ENCODE data around the gene CDO1.
"Not testable (repeated sequence)": the region's sequence is repeated elsewhere in the genome, so short reads cannot be mapped to it uniquely, and the experiment has no call there.

Gene CDO1

DNA sequence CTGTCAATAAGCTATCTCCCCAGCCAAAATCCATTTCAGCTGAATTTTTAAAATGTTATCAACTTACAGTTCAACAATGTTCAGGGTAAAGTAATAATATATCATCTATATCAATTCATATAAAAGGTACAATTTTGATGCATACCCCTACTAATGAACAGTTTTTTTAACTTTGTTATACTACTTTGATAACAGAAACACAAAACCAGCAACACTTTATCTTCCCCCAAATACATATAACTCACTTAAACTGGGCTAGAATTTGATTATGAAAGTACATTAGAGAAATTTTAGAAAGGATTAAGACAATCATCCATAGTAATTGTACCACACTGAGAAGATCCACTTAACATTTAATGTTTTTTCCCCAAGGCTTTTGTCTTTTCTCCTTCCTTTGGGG lies 5.1 kb downstream of the CDO1 start:
- no peak for ATAC-seq

DNA sequence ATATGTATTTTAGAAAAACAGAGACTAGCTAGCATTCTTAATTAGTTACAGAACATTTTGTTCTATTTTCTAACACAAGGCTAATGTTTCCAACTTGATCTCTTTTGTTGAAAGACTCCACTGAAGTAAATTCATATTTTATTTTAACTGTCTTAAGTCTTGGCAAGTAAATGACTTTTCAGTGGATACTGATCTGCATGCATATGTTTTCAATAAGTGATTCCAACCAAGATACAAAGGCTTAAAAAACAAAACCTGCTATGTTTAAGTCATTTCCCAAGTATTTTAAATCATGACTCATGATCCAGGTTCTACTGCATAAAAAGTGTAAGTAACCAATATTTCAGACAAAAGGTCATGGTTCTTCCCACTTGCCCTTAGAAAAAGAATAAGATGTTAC lies 5.7 kb downstream of the CDO1 start:
- no peaks in the 10 kb centered on the region for H3K9me3 Mint-ChIP-seq
- no peak overlapping the region for H3K4me3 Mint-ChIP-seq
- DNase-seq (ENCODE audit: low spot score in 2 of 2) (no peak), ATAC-seq (no peak)
- peaks cover 17% of the 10 kb centered on the region for H3K4me1 Mint-ChIP-seq
- no peaks in the 10 kb centered on the region for H3K36me3 Mint-ChIP-seq
- no peak overlapping the region for H3K27ac Mint-ChIP-seq

More for the DNA sequence above, 5.1 kb downstream of the CDO1 start:
- H3K4me3 Mint-ChIP-seq, result no peak overlapping the region
- DNase-seq (ENCODE audit: low spot score in 2 of 2), result no peak
- H3K36me3 Mint-ChIP-seq, result no peaks in the 10 kb centered on the region
- H3K9me3 Mint-ChIP-seq, result no peaks in the 10 kb centered on the region
- H3K27ac Mint-ChIP-seq, result no peak overlapping the region
- peaks cover 21% of the 10 kb centered on the region for H3K4me1 Mint-ChIP-seq

DNA sequence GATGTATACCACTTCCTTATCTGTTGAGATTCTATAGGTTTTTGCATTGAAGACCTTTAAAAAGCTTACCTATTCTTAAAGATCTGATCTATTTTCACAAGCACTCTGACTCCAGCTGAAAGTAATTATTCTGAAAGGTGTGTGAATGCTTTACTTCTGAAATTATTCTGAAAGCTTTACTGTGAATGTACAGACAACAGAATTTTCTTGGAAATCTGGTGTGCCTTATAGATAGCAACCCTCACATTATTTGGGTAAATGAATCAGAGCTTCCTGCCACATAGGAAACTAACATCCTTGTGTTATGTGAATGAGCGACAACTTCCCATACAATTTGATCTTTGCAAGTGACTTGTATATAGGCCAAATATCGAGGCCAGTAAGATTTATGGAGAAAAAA lies 6.5 kb downstream of the CDO1 start:
- Mint-ChIP-seq H3K4me1 (peaks cover 9% of the 10 kb centered on the region), H3K36me3 (no peaks in the 10 kb centered on the region), H3K27ac (no peak overlapping the region), H3K4me3 (no peak overlapping the region), H3K9me3 (no peaks in the 10 kb centered on the region)
- peak; percentile 61 for ATAC-seq
- DNase-seq (ENCODE audit: low spot score in 2 of 2), result no peak

DNA sequence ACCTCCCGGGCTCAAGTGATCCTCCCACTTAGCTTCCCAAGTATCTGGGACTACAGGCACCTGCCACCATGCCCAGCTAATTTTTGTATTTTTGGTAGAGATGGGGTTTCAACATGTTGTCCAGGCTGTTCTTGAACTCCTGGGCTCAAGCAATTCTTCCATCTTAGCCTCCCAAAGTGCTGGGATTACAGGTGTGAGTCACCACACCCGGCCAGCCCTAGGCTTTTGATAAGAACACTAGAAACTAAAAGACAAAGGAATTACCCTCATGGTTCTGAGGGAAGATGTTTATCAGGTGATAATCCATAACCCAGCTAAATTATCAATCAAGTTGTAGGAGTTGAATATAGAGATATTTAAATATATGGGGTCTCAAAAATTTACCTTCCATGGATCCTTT lies 8.4 kb downstream of the CDO1 start:
- ATAC-seq; H3K36me3 Mint-ChIP-seq; H3K4me3 Mint-ChIP-seq; H3K9me3 Mint-ChIP-seq; DNase-seq (ENCODE audit: low spot score in 2 of 2); H3K4me1 Mint-ChIP-seq; H3K27ac Mint-ChIP-seq: not testable (repeated sequence)

DNA sequence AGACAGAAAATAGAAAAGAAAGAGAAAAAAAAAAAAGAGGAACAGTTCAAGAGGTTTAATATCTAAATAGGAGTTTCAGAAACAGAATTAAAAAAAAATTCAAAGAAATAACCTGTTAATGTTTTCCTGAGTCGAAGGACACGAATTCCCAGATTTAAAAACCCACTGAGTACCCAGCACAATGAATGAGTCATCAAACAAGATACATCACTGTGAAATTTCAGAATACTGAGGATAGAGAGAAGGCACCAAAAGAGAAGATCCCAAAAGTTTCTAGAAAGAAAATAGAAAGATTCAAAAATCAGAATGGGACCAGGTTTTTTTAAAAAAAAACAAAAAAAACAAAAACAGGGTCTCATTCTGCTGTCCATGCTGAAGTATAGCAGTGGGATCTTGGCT lies 8.8 kb downstream of the CDO1 start:
- ATAC-seq (no peak), DNase-seq (ENCODE audit: low spot score in 2 of 2) (no peak)
- Mint-ChIP-seq H3K4me1 (peaks cover 6% of the 10 kb centered on the region), H3K27ac (no peak overlapping the region), H3K4me3 (no peak overlapping the region), H3K36me3 (no peaks in the 10 kb centered on the region), H3K9me3 (no peaks in the 10 kb centered on the region)

DNA sequence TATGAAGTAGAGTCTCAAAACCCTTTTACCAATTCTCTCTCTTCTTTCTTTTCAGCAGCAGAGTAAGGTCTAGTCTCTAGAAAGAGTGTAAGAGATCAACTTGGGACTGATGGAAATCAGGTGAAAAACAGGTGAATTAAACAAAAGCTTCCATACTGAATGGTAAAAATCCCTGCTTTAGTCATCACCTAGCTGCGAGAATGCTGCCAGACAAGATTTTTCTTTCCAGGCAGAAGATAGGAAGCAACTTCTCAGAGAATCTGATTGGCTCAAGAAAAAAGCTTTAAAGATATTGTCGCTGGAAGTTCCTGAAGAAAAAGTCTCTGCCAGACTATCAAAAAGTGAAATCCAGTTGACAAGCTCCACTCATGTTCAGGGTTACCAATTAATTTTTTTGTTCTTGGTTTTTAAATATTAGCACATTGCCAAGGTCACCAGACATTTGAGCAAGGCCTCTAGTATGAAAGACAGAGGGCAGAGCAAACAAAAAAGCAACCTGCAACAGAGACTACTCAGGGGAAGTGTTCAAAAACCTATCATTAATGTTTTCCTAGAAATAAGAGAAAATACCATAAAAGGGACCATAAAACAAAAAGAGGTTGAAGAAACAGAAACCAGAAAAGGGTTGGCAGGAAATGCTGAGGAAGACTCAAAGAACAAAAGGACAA lies 9.3 kb downstream of the CDO1 start:
- ATAC-seq, result no peak
- Mint-ChIP-seq H3K4me3 (no peak overlapping the region), H3K4me1 (peaks cover 6% of the 10 kb centered on the region), H3K9me3 (no peaks in the 10 kb centered on the region), H3K27ac (no peak overlapping the region), H3K36me3 (no peaks in the 10 kb centered on the region)
- DNase-seq (ENCODE audit: low spot score in 2 of 2), result no peak

DNA sequence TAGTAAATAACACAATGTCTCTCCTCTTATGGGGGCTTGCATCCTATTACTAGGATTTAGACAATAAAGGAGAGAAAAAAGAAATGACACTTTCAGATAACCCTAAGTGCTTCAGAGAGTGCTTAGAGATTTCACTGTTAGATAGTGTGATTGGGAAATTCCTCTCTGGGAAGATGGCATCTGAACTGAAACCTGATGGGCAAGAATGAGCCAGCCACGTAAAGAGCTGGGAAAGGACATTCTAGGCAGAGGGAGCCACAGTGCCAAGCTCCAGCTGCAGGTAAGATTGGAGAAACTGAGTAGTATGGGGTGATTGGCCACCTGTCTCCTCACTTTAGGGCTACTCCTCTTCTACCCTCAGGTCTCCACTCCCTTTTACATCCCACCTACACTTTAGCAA lies 14.5 kb downstream of the CDO1 start:
- no peaks in the 10 kb centered on the region for H3K4me1 Mint-ChIP-seq
- no peak for ATAC-seq
- DNase-seq (ENCODE audit: low spot score in 2 of 2), result no peak
- no peaks in the 10 kb centered on the region for H3K36me3 Mint-ChIP-seq
- no peak overlapping the region for H3K27ac Mint-ChIP-seq
- no peak overlapping the region for H3K4me3 Mint-ChIP-seq
- no peaks in the 10 kb centered on the region for H3K9me3 Mint-ChIP-seq

DNA sequence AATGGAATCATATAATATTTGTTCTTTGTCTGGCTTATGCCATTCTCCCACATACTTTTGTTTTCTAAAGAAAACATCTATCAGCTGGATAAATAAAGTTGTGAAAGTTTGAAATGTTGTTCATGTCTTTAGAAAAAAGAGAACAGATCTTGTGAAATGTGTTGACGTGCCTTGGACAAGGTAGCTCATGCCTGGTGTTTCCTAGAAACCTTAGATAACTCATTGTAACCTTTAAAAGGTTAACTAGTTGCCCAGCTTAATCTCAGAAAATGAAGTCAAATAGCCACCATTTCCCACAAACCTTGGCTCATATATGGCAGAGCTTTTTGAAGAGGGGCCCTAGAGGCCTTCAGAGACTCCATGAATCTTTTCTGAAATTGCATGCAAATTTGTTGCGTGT lies 15.3 kb downstream of the CDO1 start:
- H3K4me1 Mint-ChIP-seq, result no peaks in the 10 kb centered on the region

DNA sequence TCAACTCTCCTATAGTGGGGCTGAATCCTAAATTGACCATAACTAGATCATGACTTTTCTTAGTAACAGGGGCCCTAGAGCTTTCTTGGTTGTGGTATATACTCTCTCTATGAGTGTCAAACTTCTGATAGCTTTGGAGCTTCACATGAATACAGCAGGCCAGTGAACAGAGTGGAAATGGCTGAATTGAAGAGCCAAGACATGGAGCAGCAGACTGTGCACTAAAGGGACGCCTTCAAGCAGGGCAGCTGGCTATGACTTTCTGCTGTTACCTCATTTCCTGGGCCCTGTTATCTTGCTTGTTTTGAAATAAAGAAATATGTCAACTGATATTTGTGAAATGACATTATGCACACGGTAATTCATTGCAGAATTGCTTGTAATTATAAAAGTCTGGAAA lies 16.4 kb downstream of the CDO1 start:
- H3K36me3 Mint-ChIP-seq, result no peaks in the 10 kb centered on the region

More for the DNA sequence above, 15.3 kb downstream of the CDO1 start:
- H3K27ac Mint-ChIP-seq, result no peak overlapping the region
- no peak overlapping the region for H3K4me3 Mint-ChIP-seq
- DNase-seq (ENCODE audit: low spot score in 2 of 2) (no peak), ATAC-seq (no peak)
- H3K9me3 Mint-ChIP-seq, result no peaks in the 10 kb centered on the region
- H3K36me3 Mint-ChIP-seq, result no peaks in the 10 kb centered on the region

DNA sequence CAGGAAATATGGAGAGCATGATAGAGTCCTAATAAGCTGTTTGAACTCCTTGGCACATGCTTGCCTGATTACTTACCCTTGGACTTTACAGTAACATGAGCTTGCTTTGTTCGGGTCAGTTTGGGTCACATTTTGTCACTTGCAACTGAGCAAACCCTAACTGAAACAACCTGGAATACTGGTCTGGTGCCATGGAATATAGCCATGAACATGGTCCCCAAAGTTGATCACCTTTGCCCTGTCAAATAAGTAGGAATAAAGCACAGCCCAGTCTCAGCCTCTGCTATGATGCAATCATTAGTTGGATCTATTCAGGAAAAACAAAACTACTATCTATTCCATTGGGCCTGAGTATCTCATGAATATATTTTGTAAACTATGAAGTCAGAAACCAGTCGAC lies 18.2 kb downstream of the CDO1 start:
- ATAC-seq (no peak), DNase-seq (ENCODE audit: low spot score in 2 of 2) (no peak)
- H3K9me3 Mint-ChIP-seq, result no peaks in the 10 kb centered on the region
- no peak overlapping the region for H3K4me3 Mint-ChIP-seq
- no peak overlapping the region for H3K27ac Mint-ChIP-seq
- H3K4me1 Mint-ChIP-seq, result no peaks in the 10 kb centered on the region
- H3K36me3 Mint-ChIP-seq, result no peaks in the 10 kb centered on the region

More for the DNA sequence above, 16.4 kb downstream of the CDO1 start:
- no peaks in the 10 kb centered on the region for H3K4me1 Mint-ChIP-seq
- DNase-seq (ENCODE audit: low spot score in 2 of 2) (no peak), ATAC-seq (peak; percentile 51)
- no peaks in the 10 kb centered on the region for H3K9me3 Mint-ChIP-seq
- H3K27ac Mint-ChIP-seq, result no peak overlapping the region
- no peak overlapping the region for H3K4me3 Mint-ChIP-seq

DNA sequence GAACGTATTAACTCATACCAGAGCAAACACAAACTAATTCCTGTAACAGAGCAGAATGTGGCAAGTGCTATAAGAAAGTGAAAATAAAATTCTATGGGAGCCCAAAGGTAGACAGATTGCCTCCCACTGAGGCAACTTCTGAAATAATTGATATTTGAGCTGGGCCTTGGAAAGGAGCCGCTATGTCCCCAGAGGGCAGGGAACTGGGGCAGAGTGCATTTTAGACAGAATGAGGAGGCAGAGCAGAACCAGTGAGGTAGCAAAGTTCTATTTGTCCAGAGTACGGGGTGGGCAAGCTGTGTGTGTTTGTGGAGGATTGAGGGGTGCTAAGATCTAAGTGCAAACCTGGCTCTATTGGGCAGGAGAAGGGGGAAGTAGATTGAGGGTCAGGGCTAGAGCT lies 19.8 kb downstream of the CDO1 start:
- ATAC-seq (no peak), DNase-seq (ENCODE audit: low spot score in 2 of 2) (no peak)
- no peak overlapping the region for H3K27ac Mint-ChIP-seq
- H3K36me3 Mint-ChIP-seq, result no peaks in the 10 kb centered on the region
- no peaks in the 10 kb centered on the region for H3K9me3 Mint-ChIP-seq
- no peak overlapping the region for H3K4me3 Mint-ChIP-seq
- no peaks in the 10 kb centered on the region for H3K4me1 Mint-ChIP-seq

DNA sequence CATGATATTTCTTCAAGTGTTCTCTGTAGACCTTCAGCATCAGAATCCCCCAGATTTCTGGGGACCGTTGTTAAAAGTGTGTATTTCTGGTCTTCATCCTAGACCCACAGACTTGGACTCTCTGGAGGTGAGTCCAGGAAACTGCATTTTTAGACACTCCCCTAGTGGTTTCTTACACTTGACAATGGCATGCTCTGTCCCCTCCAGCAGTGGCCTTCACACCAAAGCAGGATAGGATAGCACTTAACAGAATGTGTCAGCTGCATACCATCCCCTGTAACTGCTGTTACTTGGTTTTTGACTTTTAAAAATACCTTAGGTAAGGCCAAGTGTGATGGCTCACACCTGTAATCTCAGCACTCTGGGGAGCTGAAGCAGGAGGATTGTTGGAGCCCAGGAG lies 20.8 kb downstream of the CDO1 start:
- DNase-seq (ENCODE audit: low spot score in 2 of 2), result no peak
- no peak overlapping the region for H3K4me3 Mint-ChIP-seq
- H3K36me3 Mint-ChIP-seq, result no peaks in the 10 kb centered on the region
- ATAC-seq, result no peak
- H3K4me1 Mint-ChIP-seq, result no peaks in the 10 kb centered on the region
- H3K27ac Mint-ChIP-seq, result no peak overlapping the region
- no peaks in the 10 kb centered on the region for H3K9me3 Mint-ChIP-seq

DNA sequence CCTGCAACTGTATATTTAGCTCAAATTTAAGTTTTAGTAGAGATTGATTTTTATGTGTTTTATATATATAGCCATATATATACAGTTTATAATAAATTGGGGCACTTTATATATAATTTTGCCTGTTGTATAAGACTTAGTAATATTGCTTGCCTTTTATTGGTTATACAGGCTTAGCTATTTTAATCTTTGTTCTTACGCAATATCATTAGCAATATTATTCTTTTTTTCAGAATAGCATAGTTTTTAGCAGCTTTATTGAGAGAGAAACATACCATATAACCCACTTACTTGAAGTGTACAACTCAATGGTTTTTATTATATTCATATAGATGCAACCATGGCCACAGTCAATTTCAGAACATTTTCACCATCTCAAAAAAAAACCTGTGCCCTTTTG lies 28.0 kb downstream of the CDO1 start:
- no peaks in the 10 kb centered on the region for H3K4me1 Mint-ChIP-seq
- H3K9me3 Mint-ChIP-seq, result no peaks in the 10 kb centered on the region
- H3K27ac Mint-ChIP-seq, result no peak overlapping the region
- DNase-seq (ENCODE audit: low spot score in 2 of 2) (no peak), ATAC-seq (no peak)
- no peaks in the 10 kb centered on the region for H3K36me3 Mint-ChIP-seq
- H3K4me3 Mint-ChIP-seq, result no peak overlapping the region

DNA sequence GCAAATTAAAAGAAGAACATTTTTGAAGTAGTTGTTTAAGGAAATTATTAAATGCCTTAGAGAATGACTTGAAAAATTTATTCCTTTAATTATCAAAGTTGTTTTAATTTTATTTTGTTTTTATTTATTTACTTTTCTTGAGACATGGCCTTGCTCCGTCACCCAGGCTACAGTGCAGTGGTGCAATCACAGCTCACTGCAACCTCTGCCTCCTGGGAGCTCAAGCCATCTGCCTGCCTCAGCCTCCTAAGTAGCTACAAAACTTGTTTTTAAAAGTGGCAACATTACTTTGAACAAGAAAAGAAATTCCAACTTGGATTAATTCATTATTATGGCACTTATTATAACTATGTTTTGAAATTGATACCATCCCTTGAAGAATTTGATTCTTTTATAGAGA lies 29.0 kb downstream of the CDO1 start:
- ATAC-seq, result no peak
- no peaks in the 10 kb centered on the region for H3K36me3 Mint-ChIP-seq
- H3K4me3 Mint-ChIP-seq, result no peak overlapping the region
- no peak overlapping the region for H3K27ac Mint-ChIP-seq
- no peak for DNase-seq (ENCODE audit: low spot score in 2 of 2)
- H3K9me3 Mint-ChIP-seq, result no peaks in the 10 kb centered on the region
- H3K4me1 Mint-ChIP-seq, result no peaks in the 10 kb centered on the region

DNA sequence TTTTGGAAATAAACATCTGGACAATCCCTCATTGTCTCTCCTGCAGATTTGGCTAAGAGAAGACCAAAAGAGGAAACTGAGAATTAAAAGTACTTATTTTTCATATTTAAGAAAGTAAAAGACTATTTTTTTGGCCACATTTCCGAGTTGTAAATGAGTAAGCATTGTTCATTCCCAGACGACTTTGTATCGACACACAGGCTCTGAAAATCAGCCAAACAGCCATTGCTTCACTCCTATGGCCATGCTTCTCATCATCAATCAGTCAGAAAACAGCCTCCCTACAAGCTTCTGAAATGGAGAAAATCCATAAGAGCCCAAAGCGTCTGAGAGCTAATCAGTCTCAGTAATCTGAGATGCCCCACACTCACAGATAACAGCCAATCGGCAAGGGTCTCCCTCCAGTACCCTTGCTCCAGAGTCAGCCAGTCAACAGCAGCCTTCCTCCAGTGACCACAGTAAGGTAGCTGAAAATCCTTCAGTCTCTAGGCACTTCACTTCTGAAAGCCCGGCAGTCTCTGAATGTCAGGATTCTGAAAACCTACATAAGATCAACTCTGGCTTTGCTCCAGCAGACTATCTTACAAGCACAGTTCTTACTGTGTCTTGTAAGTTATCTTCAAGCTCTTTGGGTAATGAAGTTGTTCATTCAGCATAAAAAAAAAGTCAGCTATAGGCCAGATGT lies 30.9 kb downstream of the CDO1 start:
- ATAC-seq (no peak), DNase-seq (ENCODE audit: low spot score in 2 of 2) (no peak)
- H3K4me1 Mint-ChIP-seq, result no peaks in the 10 kb centered on the region
- H3K9me3 Mint-ChIP-seq, result no peaks in the 10 kb centered on the region
- H3K36me3 Mint-ChIP-seq, result no peaks in the 10 kb centered on the region
- no peak overlapping the region for H3K27ac Mint-ChIP-seq
- no peak overlapping the region for H3K4me3 Mint-ChIP-seq

DNA sequence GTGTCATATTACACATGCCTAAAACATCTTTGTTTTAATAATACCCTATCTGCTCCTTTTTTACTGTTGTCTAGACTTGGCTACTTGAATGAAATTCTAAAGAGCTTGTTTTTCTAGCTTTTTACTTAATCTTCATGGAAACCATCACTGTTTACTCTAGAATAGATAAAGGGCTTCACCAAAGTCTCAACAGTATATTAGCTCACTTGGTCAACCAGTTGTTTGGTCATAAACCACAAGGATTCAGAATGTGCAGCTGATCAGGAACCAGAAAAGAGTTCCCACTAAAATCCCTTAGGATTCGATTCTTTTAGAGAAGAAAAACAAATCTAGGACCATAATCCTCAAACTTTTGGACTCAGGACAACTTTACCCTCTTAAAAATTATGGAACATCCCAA lies 38.0 kb downstream of the CDO1 start:
- ATAC-seq (no peak), DNase-seq (ENCODE audit: low spot score in 2 of 2) (no peak)
- Mint-ChIP-seq H3K9me3 (no peaks in the 10 kb centered on the region), H3K36me3 (no peaks in the 10 kb centered on the region), H3K4me1 (no peaks in the 10 kb centered on the region), H3K27ac (no peak overlapping the region), H3K4me3 (no peak overlapping the region)
